ENCODE measurements around the gene RPL6. TPM values are rescaled to one million over a fixed set of nuclear protein-coding genes. Genes with fewer than 3 reads are reported as not detected.

RPL6 gene
- total and polyA plus RNA-seq, 10 of the 15 experiments (the other 5 are each of a cell fraction or from before 2014, with no cell fraction given), result 801 to 3,690 (median 2,265) TPM

GRCh38 chr12:112381406-112381882 is 28.0 kb downstream of the RPL6 start (continued):
- TF ChIP-seq CEBPZ (IDR thresholded peaks at IDR 0.05; ENCODE audit: low read depth, low read length) (no peak), RUNX3 (IDR thresholded peaks at IDR 0.05; ENCODE audit: low read length) (peak; percentile 86), ZZZ3 (IDR thresholded peaks at IDR 0.05; ENCODE audit: control insufficient read depth, insufficient read length, low read depth) (no peak), CHD1 (IDR thresholded peaks at IDR 0.05; ENCODE audit: low read depth, low read length) (no peak), TAF1 (IDR thresholded peaks at IDR 0.05; ENCODE audit: borderline replicate concordance, low read depth, low read length) (no peak), SPI1 (IDR thresholded peaks at IDR 0.05; ENCODE audit: borderline replicate concordance, insufficient read depth, low read depth, low read length) (no peak), EGR1 (IDR thresholded peaks at IDR 0.05; ENCODE audit: borderline replicate concordance in 1 of 2, low read depth in 2 of 2, low read length in 2 of 2) (peak in 1 of 2 experiments; percentile 84; a peak in 2 of 3 replicates), YBX1 (IDR thresholded peaks at IDR 0.05) (no peak), NFYB (IDR thresholded peaks at IDR 0.05; ENCODE audit: insufficient read depth, low read depth, low read length) (no peak), ZNF24 (IDR thresholded peaks at IDR 0.05) (no peak), BMI1 (IDR thresholded peaks at IDR 0.05; ENCODE audit: borderline replicate concordance) (no peak), HDAC2 (IDR thresholded peaks at IDR 0.05) (no peak), IKZF2 (IDR thresholded peaks at IDR 0.05) (no peak), HDGF (IDR thresholded peaks at IDR 0.05) (no peak), CBFB (IDR thresholded peaks at IDR 0.05; ENCODE audit: low read depth) (0 out of 2 replicates have a peak, but pooled peaks have one; percentile 60), NFXL1 (IDR thresholded peaks at IDR 0.05; ENCODE audit: borderline replicate concordance) (no peak), SRF (IDR thresholded peaks at IDR 0.05; ENCODE audit: low read depth in 2 of 2, low read length in 2 of 2) (no peak), CREB1 (IDR thresholded peaks at IDR 0.05; ENCODE audit: low read depth) (0 out of 2 replicates have a peak, but pooled peaks have one; percentile 18)

Measured in GM12878 (cell line).